Spinal cord (tissue), 10 donors: ENCODE measurements around the gene LPIN1. TPM values are rescaled to one million over a fixed set of nuclear protein-coding genes. Genes with fewer than 3 reads are reported as not detected.
"Not testable (repeated sequence)": the region's sequence is repeated elsewhere in the genome, so short reads cannot be mapped to it uniquely, and the experiment has no call there.

ENCODE experiments used
- DNase-seq, 6 donors: peaks; one replicate each; pipeline versions ENCODE4 v3.0.0 to v3.0.0-alpha.2; 2013 to 2015; ENCODE audit warnings: low spot score in 6 of 6, low read depth in 4 of 6
- H3K27ac ChIP-seq: one replicate; pipeline ENCODE4 v1.5.1; 2013; ENCODE audit warnings: low read depth, low read length, control low read depth
- H3K27me3 ChIP-seq: one replicate; pipeline ENCODE4 v1.6.1; 2013; ENCODE audit warnings: low read length; ENCODE audit not compliant: control insufficient read depth, insufficient read depth
- H3K36me3 ChIP-seq: one replicate; pipeline ENCODE4 v1.6.1; 2013; ENCODE audit warnings: low read length; ENCODE audit not compliant: control insufficient read depth, insufficient read depth
- H3K4me1 ChIP-seq: one replicate; pipeline ENCODE4 v1.6.1; 2013; ENCODE audit warnings: low read length; ENCODE audit not compliant: control insufficient read depth, insufficient read depth
- H3K4me3 ChIP-seq: one replicate; pipeline ENCODE4 v1.5.1; 2013; ENCODE audit warnings: low read depth, low read length, control low read depth
- H3K9me3 ChIP-seq: one replicate; pipeline ENCODE4 v1.6.1; 2013; ENCODE audit warnings: low read length; ENCODE audit not compliant: control insufficient read depth, insufficient read depth
- WGBS: methylation state at CpG from one replicate; pipeline ENCODE4 v1.1.5; 2013; ENCODE audit warnings: missing lambda C conversion rate; ENCODE audit not compliant: insufficient coverage; 5-methylcytosine and 5-hydroxymethylcytosine counted together
- polyA plus RNA-seq, 2 donors: library from polyadenylated mRNA; unstranded; fragments of 120-200 nt; gene quantifications; one replicate each; pipeline ENCODE4 v1.2.1, GENCODE V29; 2013; ENCODE audit not compliant: insufficient read length in 2 of 2
- total RNA-seq, 2 donors: library from RNA; depleted of rRNA in 1 of 2; stranded (reverse); fragments of 120-200 nt in 1 of 2; fragments of >200 nt in 1 of 2; gene quantifications; one replicate each; pipeline versions ENCODE4 v1.2.3 to v1.2.4, GENCODE V29; 2013 to 2014
- donor health status: healthy.

The LPIN1 gene
- total and polyA plus RNA-seq, 4 donors, result 32.9 to 40.8 (median 34.4) TPM

- not testable (repeated sequence) for DNase-seq, H3K4me1 ChIP-seq
- no CpG with 5 or more reads among the region's 32 CpGs for WGBS
Observed at GRCh38 chr2:11759182-11759975, 12.9 kb downstream of the LPIN1 start.

GRCh38 chr2:11761259-11761658 is 14.8 kb downstream of the LPIN1 start:
- Histone ChIP-seq H3K27ac (no peak overlapping the region), H3K36me3 (peaks cover 23% of the 10 kb centered on the region), H3K9me3 (no peaks in the 10 kb centered on the region), H3K27me3 (no peaks in the 10 kb centered on the region), H3K4me3 (no peak overlapping the region), H3K4me1 (peaks cover 2% of the 10 kb centered on the region)
- 56% methylated on average over 1 of the region's 2 CpGs for WGBS
- no peak for DNase-seq

More at GRCh38 chr2:11759182-11759975, 12.9 kb downstream of the LPIN1 start:
- H3K27ac ChIP-seq, H3K9me3 ChIP-seq, H3K36me3 ChIP-seq, H3K4me3 ChIP-seq, H3K27me3 ChIP-seq: not testable (repeated sequence)

GRCh38 chr2:11762031-11762430 is 15.6 kb downstream of the LPIN1 start:
- 49% methylated on average over 9 of the region's 14 CpGs for WGBS

GRCh38 chr2:11762799-11763461 is 16.5 kb downstream of the LPIN1 start:
- H3K36me3 ChIP-seq, result peaks cover 34% of the 10 kb centered on the region
- 91% methylated on average over 20 of the region's 20 CpGs for WGBS
- H3K9me3 ChIP-seq, result no peaks in the 10 kb centered on the region
- peaks cover 2% of the 10 kb centered on the region for H3K4me1 ChIP-seq
- H3K27ac ChIP-seq, result no peak overlapping the region
- DNase-seq, result no peak
- H3K27me3 ChIP-seq, result no peaks in the 10 kb centered on the region
- no peak overlapping the region for H3K4me3 ChIP-seq

More at GRCh38 chr2:11762031-11762430, 15.6 kb downstream of the LPIN1 start:
- Histone ChIP-seq H3K9me3 (no peaks in the 10 kb centered on the region), H3K27me3 (no peaks in the 10 kb centered on the region), H3K27ac (no peak overlapping the region), H3K36me3 (peaks cover 29% of the 10 kb centered on the region), H3K4me1 (peaks cover 2% of the 10 kb centered on the region), H3K4me3 (no peak overlapping the region)
- DNase-seq, result no peak

GRCh38 chr2:11764359-11764758 is 17.9 kb downstream of the LPIN1 start:
- Histone ChIP-seq H3K9me3 (no peaks in the 10 kb centered on the region), H3K4me1 (peaks cover 2% of the 10 kb centered on the region), H3K27ac (no peak overlapping the region), H3K4me3 (no peak overlapping the region), H3K36me3 (peaks cover 39% of the 10 kb centered on the region), H3K27me3 (no peaks in the 10 kb centered on the region)
- WGBS, result 95% methylated on average over 2 of the region's 4 CpGs
- no peak for DNase-seq

- peaks cover 41% of the 10 kb centered on the region for H3K36me3 ChIP-seq
- H3K4me1 ChIP-seq, result peaks cover 2% of the 10 kb centered on the region
- H3K4me3 ChIP-seq, result no peak overlapping the region
- H3K27ac ChIP-seq, result no peak overlapping the region
- H3K9me3 ChIP-seq, result no peaks in the 10 kb centered on the region
- DNase-seq, result no peak
- no peaks in the 10 kb centered on the region for H3K27me3 ChIP-seq
- 97% methylated on average over 10 of the region's 10 CpGs for WGBS
Observed at GRCh38 chr2:11764920-11765319, 18.5 kb downstream of the LPIN1 start.

DNA sequence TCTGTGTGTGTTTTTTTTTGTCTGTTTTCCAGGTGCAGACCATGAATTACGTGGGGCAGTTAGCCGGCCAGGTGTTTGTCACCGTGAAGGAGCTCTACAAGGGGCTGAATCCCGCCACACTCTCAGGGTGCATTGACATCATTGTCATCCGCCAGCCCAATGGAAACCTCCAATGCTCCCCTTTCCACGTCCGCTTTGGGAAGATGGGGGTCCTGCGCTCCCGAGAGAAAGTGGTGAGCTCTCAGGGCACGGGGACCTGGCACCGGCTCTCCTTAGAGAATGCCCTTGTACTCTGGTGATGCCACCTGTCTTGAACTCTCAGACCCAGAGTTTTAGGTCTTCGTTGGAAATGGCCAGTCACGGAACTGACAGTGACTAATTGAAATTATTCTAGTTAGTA is 19.1 kb downstream of the LPIN1 start:
- 95% methylated on average over 12 of the region's 13 CpGs for WGBS
- no peaks in the 10 kb centered on the region for H3K9me3 ChIP-seq
- H3K27ac ChIP-seq, result no peak overlapping the region
- no peaks in the 10 kb centered on the region for H3K27me3 ChIP-seq
- H3K36me3 ChIP-seq, result peaks cover 44% of the 10 kb centered on the region
- H3K4me3 ChIP-seq, result no peak overlapping the region
- H3K4me1 ChIP-seq, result peaks cover 2% of the 10 kb centered on the region
- no peak for DNase-seq

GRCh38 chr2:11766016-11766415 is 19.6 kb downstream of the LPIN1 start:
- H3K36me3 ChIP-seq, result peaks cover 46% of the 10 kb centered on the region
- WGBS, result 96% methylated on average over 5 of the region's 5 CpGs

GRCh38 chr2:11767779-11768178 is 21.3 kb downstream of the LPIN1 start:
- Histone ChIP-seq H3K4me3 (no peak overlapping the region), H3K36me3 (peaks cover 51% of the 10 kb centered on the region), H3K27ac (no peak overlapping the region), H3K4me1 (peaks cover 2% of the 10 kb centered on the region), H3K27me3 (no peaks in the 10 kb centered on the region), H3K9me3 (no peaks in the 10 kb centered on the region)
- 88% methylated on average over 6 of the region's 7 CpGs for WGBS
- DNase-seq, result no peak

More at GRCh38 chr2:11766016-11766415, 19.6 kb downstream of the LPIN1 start:
- no peaks in the 10 kb centered on the region for H3K9me3 ChIP-seq
- H3K4me1 ChIP-seq, result peaks cover 2% of the 10 kb centered on the region
- H3K27me3 ChIP-seq, result no peaks in the 10 kb centered on the region
- no peak for DNase-seq
- H3K4me3 ChIP-seq, result no peak overlapping the region
- H3K27ac ChIP-seq, result no peak overlapping the region
